Upper lobe of left lung (tissue), 4 donors: ENCODE results near the gene STON2.

Source experiments
- POLR2A ChIP-seq, 4 donors: fragments of 450-650 bp; IDR thresholded peaks; one replicate each; pipeline ENCODE4 v1.5.1; 2016 to 2017; ENCODE audit warnings: antibody characterized with exemption in 4 of 4, mild to moderate bottlenecking in 2 of 4
- POLR2AphosphoS5 ChIP-seq, 2 donors: sonication (generic); formaldehyde crosslinking; IDR thresholded peaks; one replicate each; pipeline ENCODE4 v1.5.1; 2017; ENCODE audit warnings: antibody characterized with exemption in 2 of 2
- TF ChIP-seq, protein P1 (sequence below), 6 experiments: fragments of 450-650 bp in 4 of 6; fragments of 200-600 bp in 2 of 6; sonication (generic) in 2 of 6; IDR thresholded peaks; one replicate each; pipeline ENCODE4 v1.5.1; 2016 to 2019; ENCODE audit warnings: antibody characterized with exemption in 6 of 6

DNA sequence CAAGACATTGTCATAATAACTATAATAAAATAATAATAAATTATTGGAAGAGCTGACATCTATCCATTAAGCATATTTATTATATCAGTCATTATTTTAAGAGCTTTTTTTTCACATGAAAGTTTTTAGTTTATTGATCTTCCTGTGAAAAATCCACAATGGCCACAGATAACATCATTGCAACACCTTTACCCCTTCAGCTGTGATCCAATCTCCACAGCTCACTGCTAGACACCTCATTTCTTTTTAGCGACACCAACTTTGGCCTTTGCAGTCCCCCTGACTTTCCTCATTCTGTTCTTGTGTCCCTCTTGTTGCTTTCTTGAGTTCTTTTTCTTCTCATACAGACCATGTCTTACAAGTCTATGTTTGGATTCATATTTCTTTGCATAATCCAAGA lies 67.4 kb downstream of the STON2 start:
- TF ChIP-seq, protein P1, sequence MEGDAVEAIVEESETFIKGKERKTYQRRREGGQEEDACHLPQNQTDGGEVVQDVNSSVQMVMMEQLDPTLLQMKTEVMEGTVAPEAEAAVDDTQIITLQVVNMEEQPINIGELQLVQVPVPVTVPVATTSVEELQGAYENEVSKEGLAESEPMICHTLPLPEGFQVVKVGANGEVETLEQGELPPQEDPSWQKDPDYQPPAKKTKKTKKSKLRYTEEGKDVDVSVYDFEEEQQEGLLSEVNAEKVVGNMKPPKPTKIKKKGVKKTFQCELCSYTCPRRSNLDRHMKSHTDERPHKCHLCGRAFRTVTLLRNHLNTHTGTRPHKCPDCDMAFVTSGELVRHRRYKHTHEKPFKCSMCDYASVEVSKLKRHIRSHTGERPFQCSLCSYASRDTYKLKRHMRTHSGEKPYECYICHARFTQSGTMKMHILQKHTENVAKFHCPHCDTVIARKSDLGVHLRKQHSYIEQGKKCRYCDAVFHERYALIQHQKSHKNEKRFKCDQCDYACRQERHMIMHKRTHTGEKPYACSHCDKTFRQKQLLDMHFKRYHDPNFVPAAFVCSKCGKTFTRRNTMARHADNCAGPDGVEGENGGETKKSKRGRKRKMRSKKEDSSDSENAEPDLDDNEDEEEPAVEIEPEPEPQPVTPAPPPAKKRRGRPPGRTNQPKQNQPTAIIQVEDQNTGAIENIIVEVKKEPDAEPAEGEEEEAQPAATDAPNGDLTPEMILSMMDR (IDR thresholded peaks at IDR 0.05): no peak
- TF ChIP-seq POLR2A (IDR thresholded peaks at IDR 0.05): no peak
- TF ChIP-seq POLR2AphosphoS5 (IDR thresholded peaks at IDR 0.05): no peak
